Peyer's patch (tissue), 4 donors: Measurements from ENCODE around the gene ANAPC16. TPM values are rescaled to one million over a fixed set of nuclear protein-coding genes. Genes with fewer than 3 reads are reported as not detected.
"Not testable (repeated sequence)": the region's sequence is repeated elsewhere in the genome, so short reads cannot be mapped to it uniquely, and the experiment has no call there.

Source experiments
- DNase-seq, 3 donors: peaks; one replicate each; pipeline ENCODE4 v3.0.0-alpha.2; 2017 to 2019
- H3K27ac ChIP-seq, 4 donors: fragments of 200-600 bp; sonication (generic); one replicate each; pipeline ENCODE4 v1.5.1; 2016 to 2019
- H3K27me3 ChIP-seq, 2 donors: fragments of 200-600 bp; sonication (generic); one replicate each; pipeline ENCODE4 v1.5.1; 2019
- H3K36me3 ChIP-seq, 3 donors: fragments of 200-600 bp; sonication (generic); one replicate each; pipeline ENCODE4 v1.5.1; 2016 to 2019
- H3K4me1 ChIP-seq, 4 donors: fragments of 200-600 bp; sonication (generic); one replicate each; pipeline ENCODE4 v1.5.1; 2016 to 2019
- H3K4me3 ChIP-seq, 4 donors: fragments of 200-600 bp; sonication (generic); 1 replicate in 3 of 4; 2 replicates in 1 of 4; pipeline ENCODE4 v1.5.1; 2016 to 2019; ENCODE audit warnings: mild to moderate bottlenecking in 1 of 4
- H3K9me3 ChIP-seq, 4 donors: fragments of 200-600 bp; sonication (generic); one replicate each; pipeline ENCODE4 v1.5.1; 2016 to 2019; ENCODE audit warnings: mild to moderate bottlenecking in 1 of 4
- CTCF ChIP-seq, 6 experiments: fragments of 450-650 bp in 4 of 6; fragments of 200-600 bp in 2 of 6; sonication (generic) in 1 of 6; IDR thresholded peaks; one replicate each; pipeline ENCODE4 v1.5.1; 2017 to 2019; ENCODE audit warnings: antibody characterized with exemption in 6 of 6, mild to moderate bottlenecking in 3 of 6, moderate library complexity in 1 of 6
- POLR2A ChIP-seq, 2 donors: fragments of 450-650 bp; IDR thresholded peaks; one replicate each; pipeline ENCODE4 v1.5.1; 2017; ENCODE audit warnings: antibody characterized with exemption in 2 of 2, mild to moderate bottlenecking in 2 of 2, moderate library complexity in 2 of 2
- total RNA-seq, 4 donors: library from RNA; depleted of rRNA; stranded (reverse); fragments of >200 nt; gene quantifications; one replicate each; pipeline ENCODE4 v1.1.0, GENCODE V29; 2016

Gene ANAPC16
- total RNA-seq, 4 donors from 2014 or later, result 55.0 to 73.4 (median 60.6) TPM

GRCh38 chr10:72200883-72201282, 14.9 kb upstream of the ANAPC16 start:
- H3K4me1 ChIP-seq, result no peaks in the 10 kb centered on the region
- no peak for DNase-seq
- peaks cover 0 to 49% (median 0%) of the 10 kb centered on the region in 3 donors for H3K36me3 ChIP-seq
- no peaks in the 10 kb centered on the region for H3K9me3 ChIP-seq
- H3K27ac ChIP-seq, result no peak overlapping the region
- TF ChIP-seq POLR2A (IDR thresholded peaks at IDR 0.05), result no peak
- H3K4me3 ChIP-seq, result no peak overlapping the region
- H3K27me3 ChIP-seq, result no peaks in the 10 kb centered on the region

- H3K36me3 ChIP-seq, result peaks cover 0 to 49% (median 0%) of the 10 kb centered on the region in 3 donors
- H3K9me3 ChIP-seq, result no peaks in the 10 kb centered on the region
- H3K27ac ChIP-seq, result no peak overlapping the region
- H3K4me3 ChIP-seq, result no peak overlapping the region
- H3K4me1 ChIP-seq, result no peaks in the 10 kb centered on the region
- DNase-seq, result no peak
- no peaks in the 10 kb centered on the region for H3K27me3 ChIP-seq
- TF ChIP-seq CTCF (IDR thresholded peaks at IDR 0.05) (no peak), POLR2A (IDR thresholded peaks at IDR 0.05) (no peak)
These were observed 14.5 kb upstream of the ANAPC16 start for GRCh38 chr10:72201293-72201692.

GRCh38 chr10:72204296-72204695, 11.5 kb upstream of the ANAPC16 start:
- Histone ChIP-seq H3K4me1 (no peaks in the 10 kb centered on the region), H3K36me3 (peaks cover 0 to 69% (median 0%) of the 10 kb centered on the region in 3 donors), H3K27me3 (no peaks in the 10 kb centered on the region), H3K9me3 (no peaks in the 10 kb centered on the region), H3K27ac (no peak overlapping the region), H3K4me3 (no peak overlapping the region)
- no peak for TF ChIP-seq POLR2A (IDR thresholded peaks at IDR 0.05)
- TF ChIP-seq CTCF (IDR thresholded peaks at IDR 0.05), result no peak
- no peak for DNase-seq

GRCh38 chr10:72204724-72205123, 11.1 kb upstream of the ANAPC16 start:
- peaks cover 0 to 73% (median 0%) of the 10 kb centered on the region in 3 donors for H3K36me3 ChIP-seq
- H3K4me1 ChIP-seq, result no peaks in the 10 kb centered on the region
- H3K27ac ChIP-seq, result no peak overlapping the region
- DNase-seq, result no peak
- no peaks in the 10 kb centered on the region for H3K27me3 ChIP-seq
- TF ChIP-seq CTCF (IDR thresholded peaks at IDR 0.05), result no peak
- TF ChIP-seq POLR2A (IDR thresholded peaks at IDR 0.05), result no peak
- H3K4me3 ChIP-seq, result no peak overlapping the region
- no peaks in the 10 kb centered on the region for H3K9me3 ChIP-seq

GRCh38 chr10:72206511-72207229, 9.1 kb upstream of the ANAPC16 start:
- TF ChIP-seq POLR2A (IDR thresholded peaks at IDR 0.05) (no peak), CTCF (IDR thresholded peaks at IDR 0.05) (no peak)
- Histone ChIP-seq H3K4me3 (no peak overlapping the region), H3K4me1 (no peaks in the 10 kb centered on the region), H3K36me3 (peaks cover 0 to 82% (median 0%) of the 10 kb centered on the region in 3 donors), H3K27me3 (no peaks in the 10 kb centered on the region), H3K9me3 (no peaks in the 10 kb centered on the region), H3K27ac (no peak overlapping the region)
- no peak for DNase-seq

- peaks cover 0 to 69% (median 0%) of the 10 kb centered on the region in 3 donors for H3K36me3 ChIP-seq
- not testable (repeated sequence) for DNase-seq, H3K27me3 ChIP-seq
These were observed 7.3 kb upstream of the ANAPC16 start for GRCh38 chr10:72208526-72208925.

GRCh38 chr10:72211381-72211780, 4.4 kb upstream of the ANAPC16 start:
- not testable (repeated sequence) for H3K4me3 ChIP-seq, H3K27me3 ChIP-seq, H3K9me3 ChIP-seq, H3K4me1 ChIP-seq, H3K27ac ChIP-seq
- peak in 1 of 3 donors; percentile 8 for DNase-seq
- H3K36me3 ChIP-seq, result peaks cover 0 to 56% (median 0%) of the 10 kb centered on the region in 3 donors

More at GRCh38 chr10:72208526-72208925, 7.3 kb upstream of the ANAPC16 start:
- not testable (repeated sequence) for H3K4me1 ChIP-seq, H3K27ac ChIP-seq, H3K9me3 ChIP-seq, H3K4me3 ChIP-seq

GRCh38 chr10:72211832-72212231, 4.0 kb upstream of the ANAPC16 start:
- not testable (repeated sequence) for H3K27ac ChIP-seq, H3K9me3 ChIP-seq, H3K4me3 ChIP-seq, H3K27me3 ChIP-seq
- Histone ChIP-seq H3K4me1 (peaks cover 0 to 10% (median 6%) of the 10 kb centered on the region in 4 donors), H3K36me3 (peaks cover 0 to 53% (median 0%) of the 10 kb centered on the region in 3 donors)
- peak in 1 of 3 donors; percentile 11 for DNase-seq
